Activated naive CD8-positive, alpha-beta T cell treated with anti-CD3 and anti-CD28 coated beads, Interleukin-2, amount 10 ng/mL, durations not matched to agents 7 days and 5 days (primary cell): ENCODE results near the gene LGI4. TPM values are rescaled to one million over a fixed set of nuclear protein-coding genes. Genes with fewer than 3 reads are reported as not detected.

ENCODE experiments used
- ATAC-seq: fragments of 150-1000 bp; cut with Tn5 transposase; one replicate; pipeline ENCODE4 v1.10.0; 2021; ENCODE audit warnings: low read depth, moderate library complexity
- POLR2A ChIA-PET: fragments of 350-600 bp; sonication (Branson Sonifier 250); formaldehyde crosslinking; loops from one replicate; lab custom pipeline; 2021; ENCODE audit warnings: antibody characterized with exemption; lab: Charles Lee
- DNase-seq: peaks from one replicate; pipeline ENCODE4 v3.0.0; 2021
- H3K27ac Mint-ChIP-seq: one replicate; pipeline ENCODE4 v1.8.0; 2022; ENCODE audit warnings: mild to moderate bottlenecking, mixed read lengths
- H3K27me3 Mint-ChIP-seq: one replicate; pipeline ENCODE4 v1.8.0; 2022; ENCODE audit warnings: mild to moderate bottlenecking, moderate library complexity, mixed read lengths
- H3K36me3 Mint-ChIP-seq: one replicate; pipeline ENCODE4 v1.8.0; 2021; ENCODE audit warnings: mild to moderate bottlenecking, mixed read lengths
- H3K4me1 Mint-ChIP-seq: one replicate; pipeline ENCODE4 v1.8.0; 2021; ENCODE audit warnings: mixed read lengths
- H3K4me3 Mint-ChIP-seq: one replicate; pipeline ENCODE4 v1.8.0; 2022; ENCODE audit warnings: mild to moderate bottlenecking, moderate library complexity, mixed read lengths
- H3K9me3 Mint-ChIP-seq: one replicate; pipeline ENCODE4 v1.8.0; 2021; ENCODE audit warnings: mixed read lengths
- total RNA-seq, 2 experiments: library from RNA; stranded (reverse); gene quantifications; one replicate each; pipeline ENCODE4 v1.2.3, GENCODE V29; 2021

LGI4 gene
- total RNA-seq, 2 experiments from 2014 or later, result 0.28 to 0.44 TPM

DNA sequence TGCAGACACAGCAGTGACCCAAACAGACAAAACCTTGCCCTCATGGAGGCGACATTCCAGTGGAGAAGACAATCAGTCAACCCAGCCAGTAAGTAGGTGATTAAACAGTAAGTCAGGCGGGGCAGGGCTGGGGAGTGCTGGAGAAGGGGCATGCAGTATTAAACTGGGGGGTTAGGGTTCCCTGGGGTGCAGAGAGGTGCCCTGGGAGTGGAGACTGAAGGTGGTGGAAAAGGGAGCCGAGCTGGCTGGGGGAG lies 50.4 kb downstream of the LGI4 start:
- DNase-seq (no peak), ATAC-seq (no peak)
- Mint-ChIP-seq H3K4me3 (no peak overlapping the region), H3K27ac (no peak overlapping the region), H3K9me3 (no peaks in the 10 kb centered on the region), H3K4me1 (no peaks in the 10 kb centered on the region), H3K36me3 (no peaks in the 10 kb centered on the region), H3K27me3 (peaks cover 2% of the 10 kb centered on the region)
- POLR2A ChIA-PET, result no interaction called here

GRCh38 chr19:35083691-35084508 lies 51.0 kb downstream of the LGI4 start:
- POLR2A ChIA-PET, result no interaction called here
- H3K27me3 Mint-ChIP-seq, result no peaks in the 10 kb centered on the region
- no peaks in the 10 kb centered on the region for H3K4me1 Mint-ChIP-seq
- no peak overlapping the region for H3K4me3 Mint-ChIP-seq
- H3K9me3 Mint-ChIP-seq, result no peaks in the 10 kb centered on the region
- H3K36me3 Mint-ChIP-seq, result no peaks in the 10 kb centered on the region
- ATAC-seq, result no peak
- DNase-seq, result no peak
- no peak overlapping the region for H3K27ac Mint-ChIP-seq

GRCh38 chr19:35081201-35081600 lies 53.7 kb downstream of the LGI4 start:
- Mint-ChIP-seq H3K36me3 (no peaks in the 10 kb centered on the region), H3K4me1 (peaks cover 2% of the 10 kb centered on the region), H3K4me3 (no peak overlapping the region), H3K27ac (no peak overlapping the region), H3K27me3 (peaks cover 9% of the 10 kb centered on the region), H3K9me3 (no peaks in the 10 kb centered on the region)
- DNase-seq, result no peak
- POLR2A ChIA-PET, result no interaction called here
- no peak for ATAC-seq

- peaks cover 2% of the 10 kb centered on the region for H3K4me1 Mint-ChIP-seq
- no peaks in the 10 kb centered on the region for H3K36me3 Mint-ChIP-seq
- H3K9me3 Mint-ChIP-seq, result no peaks in the 10 kb centered on the region
- POLR2A ChIA-PET, result no interaction called here
- no peak for ATAC-seq
- H3K27ac Mint-ChIP-seq, result no peak overlapping the region
- DNase-seq, result no peak
- no peak overlapping the region for H3K4me3 Mint-ChIP-seq
- H3K27me3 Mint-ChIP-seq, result peaks cover 9% of the 10 kb centered on the region
Observed at GRCh38 chr19:35080613-35081170, 54.2 kb downstream of the LGI4 start.

DNA sequence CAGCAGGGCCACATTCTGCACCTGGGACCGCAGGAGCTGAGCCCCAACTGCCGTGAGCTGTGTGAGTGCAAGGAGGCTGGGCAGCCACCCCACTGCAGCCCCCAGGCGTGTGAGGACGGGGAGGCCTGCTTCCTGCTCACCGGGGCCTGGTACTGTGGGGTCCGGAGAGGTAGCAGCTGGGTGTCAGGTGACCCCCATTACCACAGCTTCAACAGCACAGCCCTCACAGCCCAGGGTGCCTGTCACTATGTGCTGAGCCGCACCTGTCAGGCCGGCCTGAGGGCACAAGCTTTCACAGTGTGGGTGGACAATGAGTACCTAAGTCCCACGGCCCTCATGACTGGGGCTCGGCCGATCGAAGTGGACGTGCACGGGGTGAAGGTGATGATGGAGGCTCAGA lies 55.0 kb downstream of the LGI4 start:
- Mint-ChIP-seq H3K36me3 (no peaks in the 10 kb centered on the region), H3K27ac (no peak overlapping the region), H3K4me3 (no peak overlapping the region), H3K4me1 (peaks cover 2% of the 10 kb centered on the region), H3K9me3 (no peaks in the 10 kb centered on the region), H3K27me3 (peaks cover 9% of the 10 kb centered on the region)
- DNase-seq (no peak), ATAC-seq (no peak)
- POLR2A ChIA-PET, result no interaction called here

DNA sequence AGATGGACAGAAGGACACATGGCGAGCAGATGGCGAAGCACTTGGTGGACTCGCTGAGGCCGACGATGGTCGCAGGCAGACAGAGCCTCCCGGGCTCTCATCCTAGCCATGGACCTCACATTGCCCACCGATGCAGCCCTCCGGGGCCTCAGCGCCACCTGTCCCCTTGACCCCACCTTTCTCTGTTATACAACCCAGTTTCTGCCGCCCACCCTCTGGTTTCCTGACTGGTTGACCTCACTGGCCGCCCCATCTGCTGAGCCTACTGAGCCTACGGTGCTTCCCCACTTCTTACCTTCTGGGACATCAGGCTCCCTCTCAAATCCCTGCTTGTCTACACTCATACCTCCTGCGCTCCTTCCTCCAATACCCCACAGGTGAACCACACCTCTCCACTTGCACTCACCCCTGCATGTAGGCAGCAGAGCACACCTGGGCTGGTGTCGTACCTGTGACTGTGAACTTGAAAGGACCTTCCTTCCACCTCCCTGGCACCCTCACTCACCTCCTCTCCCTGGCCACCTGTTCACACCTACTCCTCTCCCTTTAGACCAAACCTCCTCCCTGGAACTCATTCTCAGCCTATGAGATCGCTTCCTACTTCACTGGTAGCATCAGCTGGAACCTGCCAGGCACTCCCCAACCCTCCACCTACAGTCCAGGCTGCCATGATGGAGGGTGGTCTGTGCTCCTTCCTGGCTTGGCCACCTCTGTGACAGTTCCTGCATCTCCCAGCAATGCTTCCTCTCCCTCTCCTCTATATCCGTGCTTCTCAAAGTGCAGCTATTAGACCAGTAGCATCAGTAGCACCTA lies 57.2 kb downstream of the LGI4 start:
- ATAC-seq (no peak), DNase-seq (no peak)
- POLR2A ChIA-PET, result no interaction called here
- no peaks in the 10 kb centered on the region for H3K36me3 Mint-ChIP-seq
- no peak overlapping the region for H3K4me3 Mint-ChIP-seq
- peaks cover 9% of the 10 kb centered on the region for H3K27me3 Mint-ChIP-seq
- no peak overlapping the region for H3K27ac Mint-ChIP-seq
- H3K4me1 Mint-ChIP-seq, result peaks cover 2% of the 10 kb centered on the region
- no peaks in the 10 kb centered on the region for H3K9me3 Mint-ChIP-seq

DNA sequence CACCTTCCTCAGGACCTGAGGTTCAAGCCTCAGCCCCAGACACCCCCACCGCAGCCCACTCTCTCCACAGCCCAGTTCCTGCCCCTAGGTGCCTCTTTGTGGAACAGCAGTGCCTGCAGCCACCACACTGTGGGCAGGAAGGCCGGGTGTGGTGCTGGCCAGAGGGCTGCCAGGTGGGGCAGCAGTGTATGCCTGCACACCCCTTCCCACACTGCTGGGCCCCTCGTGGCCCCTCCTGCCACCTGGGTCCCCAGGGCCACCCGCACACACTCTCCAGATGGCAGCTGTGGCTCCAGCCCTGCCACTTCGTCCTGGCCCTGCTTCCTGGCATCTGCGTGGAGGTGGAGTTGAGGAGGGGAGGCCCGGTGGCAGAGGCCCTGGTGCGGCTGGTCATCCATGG lies 58.2 kb downstream of the LGI4 start:
- H3K36me3 Mint-ChIP-seq, result no peaks in the 10 kb centered on the region
- ATAC-seq, result no peak
- H3K9me3 Mint-ChIP-seq, result no peaks in the 10 kb centered on the region
- H3K4me1 Mint-ChIP-seq, result peaks cover 2% of the 10 kb centered on the region
- no peak overlapping the region for H3K27ac Mint-ChIP-seq
- POLR2A ChIA-PET, result interaction anchor here (0.7 kb wide), 1 partner anchor 182 kb away, joined by 3 read pairs; no protein-coding TSS in a partner anchor
- peaks cover 9% of the 10 kb centered on the region for H3K27me3 Mint-ChIP-seq
- H3K4me3 Mint-ChIP-seq, result no peak overlapping the region
- DNase-seq, result no peak

DNA sequence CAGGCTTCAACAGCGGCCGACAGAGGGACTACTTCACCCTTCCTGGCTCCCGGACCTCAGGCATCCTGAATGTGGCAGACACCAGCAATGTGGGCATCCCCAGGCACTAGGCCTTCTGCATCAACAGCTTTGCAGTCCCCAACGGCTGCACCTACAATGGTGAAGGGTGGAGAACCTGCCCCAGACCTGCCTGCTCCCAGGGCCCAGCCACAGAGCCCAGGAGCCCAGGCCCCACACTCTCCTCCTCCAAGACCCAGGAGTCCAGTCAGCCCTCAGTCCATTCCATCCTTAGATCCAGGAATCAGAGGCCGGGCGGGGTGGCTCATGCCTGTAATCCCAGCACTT lies 58.9 kb downstream of the LGI4 start:
- H3K27ac Mint-ChIP-seq, result no peak overlapping the region
- H3K4me3 Mint-ChIP-seq, result no peak overlapping the region
- DNase-seq (no peak), ATAC-seq (no peak)
- H3K27me3 Mint-ChIP-seq, result peaks cover 9% of the 10 kb centered on the region
- H3K4me1 Mint-ChIP-seq, result peaks cover 2% of the 10 kb centered on the region
- no peaks in the 10 kb centered on the region for H3K9me3 Mint-ChIP-seq
- H3K36me3 Mint-ChIP-seq, result no peaks in the 10 kb centered on the region
- POLR2A ChIA-PET, result interaction anchor here (0.7 kb wide), 1 partner anchor 183 kb away, joined by 3 read pairs; no protein-coding TSS in a partner anchor

GRCh38 chr19:35075202-35076025 lies 59.4 kb downstream of the LGI4 start:
- H3K36me3 Mint-ChIP-seq, result no peaks in the 10 kb centered on the region
- H3K27me3 Mint-ChIP-seq, result peaks cover 9% of the 10 kb centered on the region
- peaks cover 2% of the 10 kb centered on the region for H3K4me1 Mint-ChIP-seq
- DNase-seq (no peak), ATAC-seq (no peak)
- H3K9me3 Mint-ChIP-seq, result peaks cover 2% of the 10 kb centered on the region
- no peak overlapping the region for H3K4me3 Mint-ChIP-seq
- H3K27ac Mint-ChIP-seq, result no peak overlapping the region
- POLR2A ChIA-PET, result interaction anchor here (0.7 kb wide), 1 partner anchor 183 kb away, joined by 3 read pairs; no protein-coding TSS in a partner anchor

Other genes starting within 250 kb of the LGI4 start
- 1 to 10 TPM; 5.7 to 5.9 TPM for gene ZNF30, start 208.2 kb downstream of the LGI4 start, total RNA-seq
- 10 to 100 TPM; 21.4 to 24.9 TPM for gene ZNF792, start 170.8 kb downstream of the LGI4 start, total RNA-seq
- 100 to 1,000 TPM; 173 to 187 TPM for gene GRAMD1A, start 134.7 kb downstream of the LGI4 start, total RNA-seq
- gene SCN1B, start 104.6 kb downstream of the LGI4 start, total RNA-seq, result 1 to 10 TPM in 1 of 2 experiments, under 1 TPM in 1; 0.85 to 1.2 TPM
- gene HPN, start 93.3 kb downstream of the LGI4 start, total RNA-seq, result under 1 TPM in 1 of 2 experiments, not detected in 1; 0.20 TPM
- not detected for gene FXYD3, start 19.2 kb downstream of the LGI4 start, total RNA-seq
- gene FXYD1, start 3.8 kb upstream of the LGI4 start, total RNA-seq, result not detected
- gene FXYD7, start 8.2 kb upstream of the LGI4 start, total RNA-seq, result 1 to 10 TPM; 5.3 to 6.5 TPM
- 100 to 1,000 TPM; 353 to 360 TPM for gene FXYD5, start 19.7 kb upstream of the LGI4 start, total RNA-seq
- not detected for gene FAM187B, start 93.7 kb upstream of the LGI4 start, total RNA-seq
- 10 to 100 TPM; 33.2 to 36.3 TPM for gene LSR, start 113.9 kb upstream of the LGI4 start, total RNA-seq
- gene USF2, start 133.9 kb upstream of the LGI4 start, total RNA-seq, result 100 to 1,000 TPM; 149 to 159 TPM
- gene HAMP, start 147.5 kb upstream of the LGI4 start, total RNA-seq, result 1 to 10 TPM; 1.0 to 1.1 TPM
- gene MAG, start 157.1 kb upstream of the LGI4 start, total RNA-seq, result under 1 TPM; 0.11 to 0.39 TPM
- 1 to 10 TPM; 1.7 to 1.8 TPM for gene CD22, start 194.1 kb upstream of the LGI4 start, total RNA-seq
- not detected for gene FFAR1, start 212.8 kb upstream of the LGI4 start, total RNA-seq
- not detected for gene FFAR3, start 223.4 kb upstream of the LGI4 start, total RNA-seq
- not detected for gene GPR42, start 236.0 kb upstream of the LGI4 start, total RNA-seq